Ecto neural progenitor cell (in vitro differentiated cells): ENCODE measurements around the gene PPFIBP1.
"Not testable (repeated sequence)": the region's sequence is repeated elsewhere in the genome, so short reads cannot be mapped to it uniquely, and the experiment has no call there.

Source experiments
- DNase-seq: peaks from one replicate; pipeline ENCODE4 v3.0.0-alpha.2; 2018; ENCODE audit warnings: low spot score

PPFIBP1 gene

GRCh38 chr12:27566626-27567025 is 42.6 kb downstream of the PPFIBP1 start:
- no peak for DNase-seq

GRCh38 chr12:27571463-27571862 is 47.5 kb downstream of the PPFIBP1 start:
- no peak for DNase-seq

- DNase-seq: no peak
These were observed 48.7 kb downstream of the PPFIBP1 start for GRCh38 chr12:27572486-27573255.

- DNase-seq: no peak
These were observed 50.0 kb downstream of the PPFIBP1 start for GRCh38 chr12:27573972-27574371.

- no peak for DNase-seq
These were observed 51.2 kb downstream of the PPFIBP1 start for GRCh38 chr12:27575090-27575761.

GRCh38 chr12:27575762-27576118 is 51.7 kb downstream of the PPFIBP1 start:
- no peak for DNase-seq

- DNase-seq: no peak
These were observed 52.8 kb downstream of the PPFIBP1 start for GRCh38 chr12:27576667-27577347.

- DNase-seq: no peak
These were observed 53.7 kb downstream of the PPFIBP1 start for GRCh38 chr12:27577688-27578087.

- no peak for DNase-seq
These were observed 54.8 kb downstream of the PPFIBP1 start for GRCh38 chr12:27578689-27579372.

- DNase-seq: no peak
These were observed 56.7 kb downstream of the PPFIBP1 start for GRCh38 chr12:27580561-27581330.

- not testable (repeated sequence) for DNase-seq
These were observed 57.3 kb downstream of the PPFIBP1 start for GRCh38 chr12:27581331-27581671.

GRCh38 chr12:27581833-27582232 is 57.8 kb downstream of the PPFIBP1 start:
- not testable (repeated sequence) for DNase-seq

GRCh38 chr12:27582445-27582844 is 58.4 kb downstream of the PPFIBP1 start:
- DNase-seq: not testable (repeated sequence)

GRCh38 chr12:27583057-27583797 is 59.2 kb downstream of the PPFIBP1 start:
- no peak for DNase-seq

- DNase-seq: no peak
These were observed 60.0 kb downstream of the PPFIBP1 start for GRCh38 chr12:27583981-27584380.

- no peak for DNase-seq
These were observed 61.8 kb downstream of the PPFIBP1 start for GRCh38 chr12:27585739-27586265.

GRCh38 chr12:27588075-27588730 is 64.2 kb downstream of the PPFIBP1 start:
- DNase-seq: not testable (repeated sequence)

- DNase-seq: no peak
These were observed 64.8 kb downstream of the PPFIBP1 start for GRCh38 chr12:27588776-27589175.

- DNase-seq: no peak
These were observed 65.4 kb downstream of the PPFIBP1 start for GRCh38 chr12:27589419-27589818.

- not testable (repeated sequence) for DNase-seq
These were observed 67.7 kb downstream of the PPFIBP1 start for GRCh38 chr12:27591698-27592097.
